ENCODE results near the gene SDK1. TPM values are rescaled to one million over a fixed set of nuclear protein-coding genes. Genes with fewer than 3 reads are reported as not detected.
A peak's percentile ranks its signal among the peaks of the same experiment; 100 is the strongest.

Gene SDK1
- total RNA-seq, 3 donors from 2014 or later (not counting 1 experiment from before 2014, with no cell fraction given) = 0.05 to 0.11 TPM; not detected in 1

- DNase-seq (peak in 1 of 2 donors; percentile 85), ATAC-seq (peak in 1 of 3 donors; percentile 18)
- TF ChIP-seq CTCF (IDR thresholded peaks at IDR 0.05) = no peak
- H3K27me3 Mint-ChIP-seq (ENCODE audit: low read depth in 2 of 2) = peaks cover 17 to 34% of the 10 kb centered on the region in 2 donors
- no peaks in the 10 kb centered on the region for H3K9me3 Mint-ChIP-seq
- no peaks in the 10 kb centered on the region for H3K36me3 Mint-ChIP-seq
- no peaks in the 10 kb centered on the region for H3K27me3 ChIP-seq (ENCODE audit: control insufficient read depth, insufficient read depth, low read length)
- H3K36me3 ChIP-seq (ENCODE audit: control insufficient read depth, insufficient read depth, low read length) = no peaks in the 10 kb centered on the region
- H3K27ac Mint-ChIP-seq = no peak overlapping the region
- no peak overlapping the region for H3K4me3 ChIP-seq (ENCODE audit: low read length)
- no peaks in the 10 kb centered on the region for H3K4me1 ChIP-seq (ENCODE audit: control insufficient read depth, insufficient read depth, low read length)
- H3K4me1 Mint-ChIP-seq = no peaks in the 10 kb centered on the region
- no peaks in the 10 kb centered on the region for H3K9me3 ChIP-seq (ENCODE audit: control insufficient read depth, insufficient read depth, low read length)
- no peak overlapping the region for H3K27ac ChIP-seq (ENCODE audit: low read length)
- H3K4me3 Mint-ChIP-seq = no peak overlapping the region
- 91% methylated on average over 8 of the region's 9 CpGs for WGBS (ENCODE audit: insufficient coverage)
- intact Hi-C loops (cut with micrococcal nuclease) = no loop called here
These were observed 164.0 kb downstream of the SDK1 start for GRCh38 chr7:3464900-3465622.

- no peak overlapping the region for H3K4me3 ChIP-seq (ENCODE audit: low read length)
- intact Hi-C loops (cut with micrococcal nuclease) = no loop called here
- peaks cover 17 to 33% of the 10 kb centered on the region in 2 donors for H3K27me3 Mint-ChIP-seq (ENCODE audit: low read depth in 2 of 2)
- no peaks in the 10 kb centered on the region for H3K4me1 Mint-ChIP-seq
- no peak for TF ChIP-seq CTCF (IDR thresholded peaks at IDR 0.05)
- H3K36me3 ChIP-seq (ENCODE audit: control insufficient read depth, insufficient read depth, low read length) = no peaks in the 10 kb centered on the region
- no peaks in the 10 kb centered on the region for H3K9me3 Mint-ChIP-seq
- no peaks in the 10 kb centered on the region for H3K9me3 ChIP-seq (ENCODE audit: control insufficient read depth, insufficient read depth, low read length)
- no peaks in the 10 kb centered on the region for H3K27me3 ChIP-seq (ENCODE audit: control insufficient read depth, insufficient read depth, low read length)
- no peak for ATAC-seq
- no peak overlapping the region for H3K27ac Mint-ChIP-seq
- no peak overlapping the region for H3K27ac ChIP-seq (ENCODE audit: low read length)
- no peaks in the 10 kb centered on the region for H3K36me3 Mint-ChIP-seq
- no peak for DNase-seq
- no peak overlapping the region for H3K4me3 Mint-ChIP-seq
- 89% methylated on average over 3 of the region's 4 CpGs for WGBS (ENCODE audit: insufficient coverage)
- H3K4me1 ChIP-seq (ENCODE audit: control insufficient read depth, insufficient read depth, low read length) = no peaks in the 10 kb centered on the region
These were observed 165.2 kb downstream of the SDK1 start for GRCh38 chr7:3466261-3466660.

GRCh38 chr7:3469641-3470040, 168.6 kb downstream of the SDK1 start:
- Histone ChIP-seq H3K27ac (ENCODE audit: low read length) (no peak overlapping the region), H3K4me1 (ENCODE audit: control insufficient read depth, insufficient read depth, low read length) (no peaks in the 10 kb centered on the region), H3K4me3 (ENCODE audit: low read length) (no peak overlapping the region), H3K36me3 (ENCODE audit: control insufficient read depth, insufficient read depth, low read length) (no peaks in the 10 kb centered on the region), H3K27me3 (ENCODE audit: control insufficient read depth, insufficient read depth, low read length) (no peaks in the 10 kb centered on the region), H3K9me3 (ENCODE audit: control insufficient read depth, insufficient read depth, low read length) (no peaks in the 10 kb centered on the region)
- Mint-ChIP-seq H3K27me3 (ENCODE audit: low read depth in 2 of 2) (peaks cover 6 to 18% of the 10 kb centered on the region in 2 donors), H3K9me3 (no peaks in the 10 kb centered on the region), H3K4me3 (no peak overlapping the region), H3K4me1 (no peaks in the 10 kb centered on the region), H3K27ac (no peak overlapping the region), H3K36me3 (no peaks in the 10 kb centered on the region)
- 91% methylated on average over 1 of the region's 3 CpGs for WGBS (ENCODE audit: insufficient coverage)
- intact Hi-C loops (cut with micrococcal nuclease) = no loop called here
- DNase-seq (no peak), ATAC-seq (no peak)
- no peak for TF ChIP-seq CTCF (IDR thresholded peaks at IDR 0.05)

GRCh38 chr7:3480197-3480596, 179.1 kb downstream of the SDK1 start:
- H3K36me3 ChIP-seq (ENCODE audit: control insufficient read depth, insufficient read depth, low read length) = no peaks in the 10 kb centered on the region
- intact Hi-C loops (cut with micrococcal nuclease) = no loop called here
- no peak for TF ChIP-seq CTCF (IDR thresholded peaks at IDR 0.05)
- Mint-ChIP-seq H3K27ac (no peak overlapping the region), H3K36me3 (no peaks in the 10 kb centered on the region), H3K9me3 (no peaks in the 10 kb centered on the region), H3K4me3 (no peak overlapping the region), H3K4me1 (no peaks in the 10 kb centered on the region), H3K27me3 (ENCODE audit: low read depth in 2 of 2) (peaks cover 13 to 53% of the 10 kb centered on the region in 2 donors)
- no peaks in the 10 kb centered on the region for H3K27me3 ChIP-seq (ENCODE audit: control insufficient read depth, insufficient read depth, low read length)
- H3K27ac ChIP-seq (ENCODE audit: low read length) = no peak overlapping the region
- ATAC-seq = no peak
- no peaks in the 10 kb centered on the region for H3K9me3 ChIP-seq (ENCODE audit: control insufficient read depth, insufficient read depth, low read length)
- 95% methylated on average over 15 of the region's 15 CpGs for WGBS (ENCODE audit: insufficient coverage)
- H3K4me3 ChIP-seq (ENCODE audit: low read length) = no peak overlapping the region
- DNase-seq = no peak
- no peaks in the 10 kb centered on the region for H3K4me1 ChIP-seq (ENCODE audit: control insufficient read depth, insufficient read depth, low read length)
